HG03565 (cell line): ENCODE results near the gene ALG10.
"Not testable (repeated sequence)": the region's sequence is repeated elsewhere in the genome, so short reads cannot be mapped to it uniquely, and the experiment has no call there.

Experiments
- ATAC-seq: cut with Tn5 transposase; IDR thresholded peaks from one replicate; pipeline ENCODE4 v1.9.1; 2021; ENCODE audit warnings: mild to moderate bottlenecking, moderate library complexity; ENCODE audit not compliant: unreplicated experiment

Gene ALG10

GRCh38 chr12:34022079-34022830 is at the start of gene ALG10:
Gene ALG10, plus strand, starts transcription at chr12:34022496. Its CDS starts 104 bp downstream, at chr12:34022600.
- peak; percentile 97 for ATAC-seq

- ATAC-seq, result not testable (repeated sequence)
These were observed 49.4 kb upstream of the ALG10 start for GRCh38 chr12:33972884-33973283.

GRCh38 chr12:33977887-33978286 is 44.4 kb upstream of the ALG10 start:
- ATAC-seq, result no peak

GRCh38 chr12:33988197-33988805 is 34.0 kb upstream of the ALG10 start:
- no peak for ATAC-seq

GRCh38 chr12:33988913-33989312 is 33.4 kb upstream of the ALG10 start:
- ATAC-seq, result no peak

GRCh38 chr12:33994857-33995808 is 27.2 kb upstream of the ALG10 start:
- ATAC-seq, result no peak

- ATAC-seq, result not testable (repeated sequence)
These were observed 13.5 kb upstream of the ALG10 start for GRCh38 chr12:34008835-34009234.

- ATAC-seq, result no peak
These were observed 5.9 kb upstream of the ALG10 start for GRCh38 chr12:34016361-34016760.

GRCh38 chr12:34021071-34021470 is 1.2 kb upstream of the ALG10 start:
- no peak for ATAC-seq

GRCh38 chr12:34027661-34028060 is 5.4 kb downstream of the ALG10 start:
- not testable (repeated sequence) for ATAC-seq

- no peak for ATAC-seq
These were observed 8.3 kb downstream of the ALG10 start for GRCh38 chr12:34030591-34030990.

GRCh38 chr12:34033628-34034296 is 11.5 kb downstream of the ALG10 start:
- peak; percentile 35 for ATAC-seq

GRCh38 chr12:34038357-34038756 is 16.1 kb downstream of the ALG10 start:
- not testable (repeated sequence) for ATAC-seq

GRCh38 chr12:34046570-34046969 is 24.3 kb downstream of the ALG10 start:
- ATAC-seq, result no peak

- not testable (repeated sequence) for ATAC-seq
These were observed 25.6 kb downstream of the ALG10 start for GRCh38 chr12:34047855-34048254.

- ATAC-seq, result no peak
These were observed 26.4 kb downstream of the ALG10 start for GRCh38 chr12:34048714-34049113.

- no peak for ATAC-seq
These were observed 29.2 kb downstream of the ALG10 start for GRCh38 chr12:34051486-34051885.

- ATAC-seq, result no peak
These were observed 32.6 kb downstream of the ALG10 start for GRCh38 chr12:34054938-34055337.
